A549 (cell line): ENCODE data around the gene COX19. TPM values are rescaled to one million over a fixed set of nuclear protein-coding genes. Genes with fewer than 3 reads are reported as not detected.
A peak's percentile ranks its signal among the peaks of the same experiment; 100 is the strongest.

ENCODE experiments used
- ATAC-seq, 2 experiments: fragments of 200-7000 bp in 1 of 2; fragments of >200 bp in 1 of 2; cut with Nextera tagmentation in 1 of 2; cut with Tn5 transposase in 1 of 2; 3 replicates each; pipeline versions ENCODE4 v1.8.0 to v1.9.1; 2018 to 2020; ENCODE audit warnings: mild to moderate bottlenecking in 1 of 2, moderate library complexity in 1 of 2
- CTCF ChIA-PET: fragments of 300-600 bp; sonication (Branson Sonifier 250); formaldehyde crosslinking; extraction: SDS; loops from one replicate; lab custom pipeline; 2021; ENCODE audit warnings: antibody characterized with exemption, inconsistent platforms; lab: Yijun Ruan, JAX
- POLR2A ChIA-PET: fragments of 350-600 bp; formaldehyde crosslinking; extraction: SDS; loops from one replicate; lab custom pipeline; 2021; ENCODE audit warnings: antibody characterized with exemption, inconsistent platforms; lab: Yijun Ruan, JAX
- DNase-seq, 2 experiments: peaks; one replicate each; pipeline versions ENCODE4 v3.0.0 to v3.0.0-alpha.2; 2011 to 2016; ENCODE audit warnings: low read depth in 1 of 2, low spot score in 1 of 2
- FAIRE-seq: peaks from 2 replicates; lab custom pipeline; 2011; peaks lifted over from hg19 to GRCh38; lab: Jason Lieb, UNC
- H3K27ac ChIP-seq, 2 experiments: fragments of >200 bp; sonication (Bioruptor Twin); formaldehyde crosslinking; 3 replicates each; pipeline ENCODE4 v1.5.1; 2016 to 2017
- H3K4me1 ChIP-seq: fragments of >200 bp; sonication (Bioruptor Twin); formaldehyde crosslinking; 3 replicates; pipeline ENCODE4 v1.6.1; 2016
- H3K4me2 ChIP-seq: fragments of >200 bp; sonication (Bioruptor Twin); formaldehyde crosslinking; 3 replicates; pipeline ENCODE4 v1.6.1; 2016
- H3K4me3 ChIP-seq: fragments of >200 bp; sonication (Bioruptor Twin); formaldehyde crosslinking; 3 replicates; pipeline ENCODE4 v1.5.1; 2016
- H3K9me3 ChIP-seq: fragments of >200 bp; sonication (Bioruptor Twin); formaldehyde crosslinking; 3 replicates; pipeline ENCODE4 v1.6.1; 2016
- CBX2 ChIP-seq: fragments of 200-600 bp; sonication (generic); IDR thresholded peaks from 2 replicates; pipeline ENCODE4 v1.6.1; 2016; ENCODE audit warnings: low read depth, mild to moderate bottlenecking, borderline replicate concordance
- EP300 ChIP-seq, 2 experiments: fragments of >200 bp; sonication (Bioruptor Twin); formaldehyde crosslinking; IDR thresholded peaks; 2 replicates in 1 of 2; 3 replicates in 1 of 2; pipeline ENCODE4 v1.6.1; 2016 to 2017
- FOSB ChIP-seq: fragments of 250-450 bp; sonication (Bioruptor Pico); IDR thresholded peaks from 2 replicates; pipeline ENCODE4 v1.5.0; 2020; ENCODE audit warnings: mild to moderate bottlenecking, moderate library complexity
- FOSL2 ChIP-seq, 2 experiments: fragments of 450-650 bp in 1 of 2; fragments of >200 bp in 1 of 2; sonication (Bioruptor Twin) in 1 of 2; formaldehyde crosslinking; IDR thresholded peaks; 2 replicates each; pipeline versions ENCODE4 v1.5.0 to v1.6.1; 2016 to 2020; ENCODE audit warnings: mild to moderate bottlenecking in 1 of 2, moderate library complexity in 1 of 2
- HOXB13 ChIP-seq: fragments of 250-450 bp; sonication (Bioruptor Pico); IDR thresholded peaks from 2 replicates; pipeline ENCODE4 v1.5.0; 2020; ENCODE audit warnings: low read depth, mild to moderate bottlenecking, moderate library complexity
- NFE2L2 ChIP-seq: fragments of 150-350 bp; conservative IDR thresholded peaks from 2 replicates; pipeline ENCODE4 v1.6.1; 2014; ENCODE audit warnings: low read length
- RAD21 ChIP-seq, 2 experiments: fragments of >200 bp in 1 of 2; sonication (Bioruptor Twin) in 1 of 2; formaldehyde crosslinking in 1 of 2; IDR thresholded peaks in 1 of 2; conservative IDR thresholded peaks in 1 of 2; 2 replicates in 1 of 2; 3 replicates in 1 of 2; pipeline ENCODE4 v1.6.1; 2012 to 2018; ENCODE audit warnings: inconsistent platforms in 1 of 2
- TP53 ChIP-seq: fragments of 250-450 bp; sonication (Bioruptor Pico); IDR thresholded peaks from 2 replicates; pipeline ENCODE4 v1.5.0; 2021; ENCODE audit warnings: mild to moderate bottlenecking, moderate library complexity
- ZFP36 ChIP-seq: fragments of 450-650 bp; IDR thresholded peaks from 2 replicates; pipeline ENCODE4 v1.6.1; 2014; ENCODE audit warnings: borderline replicate concordance; ENCODE audit not compliant: partially characterized antibody
- ZNF302 ChIP-seq: fragments of 250-450 bp; sonication (Bioruptor Pico); IDR thresholded peaks from 2 replicates; pipeline ENCODE4 v1.9.0; 2021; ENCODE audit warnings: inconsistent platforms, mild to moderate bottlenecking, moderate library complexity
- ZSCAN20 ChIP-seq: fragments of 250-450 bp; sonication (Bioruptor Pico); IDR thresholded peaks from 2 replicates; pipeline ENCODE4 v1.8.0; 2022; ENCODE audit warnings: mild to moderate bottlenecking, moderate library complexity
- WGBS: methylation state at CpG from one replicate; pipeline ENCODE4 v1.1.6; 2017; ENCODE audit errors: missing lambda C conversion rate; 5-methylcytosine and 5-hydroxymethylcytosine counted together
- polyA plus RNA-seq, 4 experiments: library from polyadenylated mRNA; depleted of rRNA in 3 of 4; stranded (reverse); fragments of >200 nt; fragmentation: RNase III in 1 of 4; extraction: RNeasy Plus Mini Kit Qiagen cat#74134 plus additional on column Dnase treatment in 1 of 4; gene quantifications; 2 replicates in 3 of 4; 3 replicates in 1 of 4; pipeline ENCODE4 v1.2.3, GENCODE V29; 2011 to 2017
- TF ChIP-seq, protein P1 (sequence below): fragments of 250-450 bp; sonication (Bioruptor Pico); IDR thresholded peaks from 2 replicates; pipeline ENCODE4 v1.5.0; 2021; ENCODE audit warnings: mild to moderate bottlenecking, moderate library complexity, borderline replicate concordance
- TF ChIP-seq, protein P2 (sequence below): fragments of 250-450 bp; sonication (Bioruptor Pico); IDR thresholded peaks from 2 replicates; pipeline ENCODE4 v1.5.0; 2020; ENCODE audit warnings: low read depth, mild to moderate bottlenecking, moderate library complexity

The COX19 gene
- polyA plus RNA-seq, 2 of the 4 experiments (the other 2 are of a cell fraction) = 6.2 to 7.6 TPM

DNA sequence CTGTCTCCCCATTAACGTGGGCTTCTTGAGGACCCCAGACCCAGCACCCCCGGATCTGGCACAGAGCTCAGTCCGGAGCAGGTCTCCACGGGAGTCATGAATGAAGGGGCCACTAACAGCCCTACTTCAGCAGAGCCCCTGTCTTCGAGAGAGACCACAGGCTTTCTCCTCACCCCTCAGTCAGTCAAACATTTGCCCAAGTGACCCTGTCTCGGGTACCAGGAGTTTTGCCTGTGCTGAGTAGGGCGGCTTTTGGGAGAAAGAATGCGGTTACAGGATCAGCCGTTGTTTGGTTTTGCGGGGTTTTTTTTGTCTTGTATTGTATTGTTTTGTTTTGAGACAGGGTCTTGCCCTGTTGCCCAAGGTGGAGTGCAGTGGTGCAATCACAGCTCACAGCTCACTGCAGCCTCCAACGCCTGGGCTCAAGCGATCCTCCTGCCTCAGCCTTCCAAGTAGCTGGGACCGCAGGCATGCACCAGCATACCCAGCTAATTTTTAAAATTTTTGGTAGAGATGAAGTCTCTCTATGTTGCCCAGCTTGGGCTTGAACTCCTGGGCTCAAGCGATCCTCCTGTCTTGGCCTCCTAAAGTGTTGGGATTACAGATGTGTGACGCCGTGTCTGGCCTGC, 37.4 kb downstream of the COX19 start:
- peaks cover 7% of the 10 kb centered on the region; the same call in 2 of the 3 replicates for H3K9me3 ChIP-seq
- H3K4me3 ChIP-seq = no peak overlapping the region
- ChIA-PET POLR2A (no interaction called here), CTCF (interaction anchor here (0.8 to 1.6 kb wide), 2 partner anchors 16 to 30 kb away, joined by 3 to 6 read pairs; partner anchors contain the start of gene ADAP1)
- WGBS = 80% methylated on average over 16 of the region's 16 CpGs
- no peak overlapping the region for H3K27ac ChIP-seq
- FAIRE-seq (no peak), DNase-seq (no peak), ATAC-seq (no peak)
- H3K4me1 ChIP-seq = peaks cover 12% of the 10 kb centered on the region
- no peak overlapping the region for H3K4me2 ChIP-seq
- TF ChIP-seq FOSB (CRISPR knock-in tag) = no peak

DNA sequence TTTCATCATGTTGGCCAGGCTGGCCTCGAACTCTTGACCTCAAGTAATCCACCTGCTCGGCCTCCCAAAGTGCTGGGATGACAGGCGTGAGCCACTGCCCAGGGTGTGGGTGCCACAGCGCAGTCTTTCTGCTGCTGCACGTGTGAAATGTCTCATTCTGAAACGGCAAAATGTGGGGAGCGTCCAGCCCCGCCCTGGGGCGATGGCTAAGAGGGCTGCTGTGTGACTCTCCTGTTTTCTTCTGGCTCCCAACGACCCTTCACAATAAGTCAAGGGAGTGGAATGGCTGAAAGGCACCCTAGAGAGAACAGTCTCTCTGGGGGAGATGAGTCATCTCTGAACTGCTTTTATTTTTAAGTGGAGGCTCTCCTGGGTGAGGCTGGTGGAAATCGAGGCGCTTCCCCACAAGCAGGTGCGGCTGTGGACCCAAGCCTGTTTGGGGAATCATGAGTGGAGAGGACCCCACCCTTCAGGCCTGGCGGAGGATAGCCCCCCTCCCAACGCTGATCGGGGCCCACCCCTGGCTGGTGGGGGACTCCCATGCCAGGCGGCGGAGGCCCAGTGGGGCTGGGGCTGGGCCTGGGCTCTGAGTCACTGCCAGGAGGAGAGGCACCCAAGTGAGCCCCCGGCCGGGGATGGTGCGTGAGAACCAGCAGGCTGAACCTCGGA, 38.8 kb downstream of the COX19 start:
- H3K27ac ChIP-seq = peak overlapping the region; percentile 17 to 72; a peak in 3 of 6 replicates
- TF ChIP-seq, protein P1, sequence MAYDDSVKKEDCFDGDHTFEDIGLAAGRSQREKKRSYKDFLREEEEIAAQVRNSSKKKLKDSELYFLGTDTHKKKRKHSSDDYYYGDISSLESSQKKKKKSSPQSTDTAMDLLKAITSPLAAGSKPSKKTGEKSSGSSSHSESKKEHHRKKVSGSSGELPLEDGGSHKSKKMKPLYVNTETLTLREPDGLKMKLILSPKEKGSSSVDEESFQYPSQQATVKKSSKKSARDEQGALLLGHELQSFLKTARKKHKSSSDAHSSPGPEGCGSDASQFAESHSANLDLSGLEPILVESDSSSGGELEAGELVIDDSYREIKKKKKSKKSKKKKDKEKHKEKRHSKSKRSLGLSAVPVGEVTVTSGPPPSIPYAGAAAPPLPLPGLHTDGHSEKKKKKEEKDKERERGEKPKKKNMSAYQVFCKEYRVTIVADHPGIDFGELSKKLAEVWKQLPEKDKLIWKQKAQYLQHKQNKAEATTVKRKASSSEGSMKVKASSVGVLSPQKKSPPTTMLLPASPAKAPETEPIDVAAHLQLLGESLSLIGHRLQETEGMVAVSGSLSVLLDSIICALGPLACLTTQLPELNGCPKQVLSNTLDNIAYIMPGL (CRISPR knock-in tag) = no peak
- TF ChIP-seq FOSL2 (IDR thresholded peaks at IDR 0.05) (peak; percentile 45; the same call in 1 of the 2 replicates), FOSL2 (CRISPR knock-in tag; IDR thresholded peaks at IDR 0.05) (peak; percentile 79)
- peak overlapping the region; percentile 51 for H3K4me2 ChIP-seq
- 38% methylated on average over 16 of the region's 22 CpGs for WGBS
- H3K9me3 ChIP-seq = peaks cover 7% of the 10 kb centered on the region; the same call in 2 of the 3 replicates
- no peak overlapping the region for H3K4me3 ChIP-seq
- ChIA-PET CTCF (no interaction called here), POLR2A (no interaction called here)
- ATAC-seq (peak; percentile 71 to 79), DNase-seq (peak; percentile 48 to 82), FAIRE-seq (no peak)
- peaks cover 12% of the 10 kb centered on the region for H3K4me1 ChIP-seq

DNA sequence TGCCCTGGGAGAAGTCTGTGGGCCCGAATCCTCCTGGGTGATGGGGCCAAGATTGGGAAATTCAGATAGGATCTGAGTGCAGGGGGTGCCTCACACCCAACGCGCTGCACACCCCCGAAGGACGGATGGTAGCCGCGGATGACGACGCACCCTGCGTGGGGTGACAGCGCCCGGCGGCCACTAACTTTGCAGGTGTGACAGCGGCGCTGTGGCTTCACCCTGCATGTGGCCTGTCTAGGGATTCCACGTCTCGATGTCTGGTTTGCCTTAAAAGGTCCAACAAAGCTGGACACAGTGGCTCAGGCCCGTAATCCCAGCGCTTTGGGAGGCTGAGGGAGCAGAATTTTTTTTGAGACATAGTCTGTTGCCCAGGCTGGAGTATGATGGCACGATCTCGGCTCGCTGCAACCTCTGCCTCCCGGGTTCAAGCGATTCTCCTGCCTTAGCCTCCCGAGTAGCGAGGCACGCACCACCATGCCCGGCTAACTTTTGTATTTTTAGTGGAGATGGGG, 39.4 kb downstream of the COX19 start:
- WGBS = 94% methylated on average over 28 of the region's 28 CpGs
- CTCF ChIA-PET = no interaction called here
- TF ChIP-seq RAD21 (conservative IDR thresholded peaks at IDR 0.05 in 1 of 2, IDR thresholded peaks at IDR 0.05 in 1 of 2) = no peak
- TF ChIP-seq CBX2 = no peak
- no peak for TF ChIP-seq TP53 (CRISPR knock-in tag)
- TF ChIP-seq ZNF302 = no peak
- no peak for TF ChIP-seq ZFP36
- no peak for TF ChIP-seq HOXB13
- no peak for TF ChIP-seq EP300 (IDR thresholded peaks at IDR 0.05)
- no peak for TF ChIP-seq ZSCAN20
- TF ChIP-seq NFE2L2 = no peak
- Histone ChIP-seq H3K27ac (peak overlapping the region in 1 of 2 experiments; percentile 72; a peak in 2 of 6 replicates), H3K9me3 (peaks cover 7% of the 10 kb centered on the region; the same call in 2 of the 3 replicates), H3K4me3 (no peak overlapping the region), H3K4me1 (peaks cover 12% of the 10 kb centered on the region), H3K4me2 (peak overlapping the region; percentile 51; the same call in 2 of the 3 replicates)
- FAIRE-seq = no peak
- ATAC-seq = peak in 1 of 2 experiments; percentile 26; a peak in 3 of 6 replicates
- no peak for DNase-seq
- POLR2A ChIA-PET = no interaction called here

DNA sequence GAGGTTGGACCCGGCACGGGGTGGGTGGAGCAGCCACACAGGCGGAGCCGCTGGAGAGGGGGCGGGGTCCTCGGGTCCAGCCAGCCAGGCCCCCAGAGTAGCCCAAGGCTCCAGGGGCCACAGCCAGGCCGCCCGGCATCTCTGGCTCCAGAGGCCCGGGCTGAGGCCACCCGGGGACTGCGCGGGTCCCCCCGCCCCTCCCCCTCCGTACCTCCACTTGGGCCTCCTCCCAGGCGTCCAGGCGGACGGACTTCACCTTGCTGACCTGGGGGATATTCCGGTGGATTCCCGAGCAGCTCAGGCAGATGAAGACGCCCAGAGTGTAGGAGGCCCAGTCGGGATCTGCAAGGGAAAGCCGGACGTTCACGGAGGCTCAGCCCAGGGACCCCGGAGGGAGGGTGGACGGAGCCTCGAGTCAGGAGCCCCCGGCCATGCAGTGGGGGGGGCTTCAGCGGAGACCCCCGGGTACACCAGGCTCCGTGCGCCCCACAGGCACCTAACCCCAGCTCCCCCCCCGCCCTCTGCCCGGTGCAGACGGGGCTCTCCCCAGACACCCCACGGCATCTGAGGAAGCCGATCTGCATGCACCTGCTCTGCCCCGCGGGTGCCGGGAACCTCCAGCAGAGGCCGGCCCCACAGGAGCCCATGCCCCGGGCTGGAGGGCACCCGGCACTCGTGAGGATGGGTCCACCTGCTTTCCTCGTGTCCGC, 40.0 kb downstream of the COX19 start:
- ATAC-seq (peak in 1 of 2 experiments; percentile 39; a peak in 3 of 6 replicates), FAIRE-seq (no peak), DNase-seq (no peak)
- Histone ChIP-seq H3K9me3 (peaks cover 5% of the 10 kb centered on the region; the same call in 2 of the 3 replicates), H3K4me2 (no peak overlapping the region), H3K4me3 (no peak overlapping the region), H3K4me1 (peaks cover 12% of the 10 kb centered on the region), H3K27ac (no peak overlapping the region)
- CTCF ChIA-PET = no interaction called here
- POLR2A ChIA-PET = no interaction called here
- 74% methylated on average over 11 of the region's 46 CpGs for WGBS
- TF ChIP-seq, protein P2, sequence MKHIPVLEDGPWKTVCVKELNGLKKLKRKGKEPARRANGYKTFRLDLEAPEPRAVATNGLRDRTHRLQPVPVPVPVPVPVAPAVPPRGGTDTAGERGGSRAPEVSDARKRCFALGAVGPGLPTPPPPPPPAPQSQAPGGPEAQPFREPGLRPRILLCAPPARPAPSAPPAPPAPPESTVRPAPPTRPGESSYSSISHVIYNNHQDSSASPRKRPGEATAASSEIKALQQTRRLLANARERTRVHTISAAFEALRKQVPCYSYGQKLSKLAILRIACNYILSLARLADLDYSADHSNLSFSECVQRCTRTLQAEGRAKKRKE = no peak
- TF ChIP-seq, all 56 proteins: peak for 0
